K562 (cell line): ENCODE results near the gene ACTL9. TPM values are rescaled to one million over a fixed set of nuclear protein-coding genes. Genes with fewer than 3 reads are reported as not detected.

ENCODE experiments used
- ATAC-seq: fragments of 200-7000 bp; cut with Tn5 transposase; 3 replicates; pipeline ENCODE4 v1.9.1; 2020; ENCODE audit warnings: moderate library complexity
- BruUV-seq: library from RNA; stranded (reverse); fragments of 400-500 nt; replicated peaks from 2 replicates; lab custom pipeline; 2021; lab: Mats Ljungman, UMichigan
- CTCF ChIA-PET: fragments of 300-600 bp; formaldehyde crosslinking; extraction: SDS; loops from one replicate; lab custom pipeline; 2021; ENCODE audit warnings: low intra/inter-chr PET ratio; lab: Yijun Ruan, JAX
- POLR2A ChIA-PET: fragments of 300-600, 350-650 bp; sonication (Branson Sonifier 250); formaldehyde crosslinking; extraction: SDS; loops from one replicate; lab custom pipeline; 2021; ENCODE audit warnings: antibody characterized with exemption, inconsistent platforms; lab: Yijun Ruan, JAX
- DNase-seq, 4 experiments: peaks; one replicate each; pipeline versions ENCODE4 v3.0.0 to v3.0.0-alpha.2; 2011 to 2018; ENCODE audit warnings: low spot score in 3 of 4, mixed read lengths in 3 of 4; ENCODE audit errors: extremely low read depth in 1 of 4
- FAIRE-seq: peaks from 2 replicates; lab custom pipeline; 2011; peaks lifted over from hg19 to GRCh38; lab: Jason Lieb, UNC
- H2AFZ ChIP-seq: 2 replicates; pipeline ENCODE4 v1.6.0; 2011; ENCODE audit warnings: low read depth, low read length, control low read depth, inconsistent platforms
- H3K27ac ChIP-seq: fragments of 200-600 bp; 3 replicates; pipeline ENCODE4 v1.8.0; 2011; ENCODE audit warnings: low read depth, mild to moderate bottlenecking, control low read depth, inconsistent platforms, low read length, moderate library complexity, mixed read lengths; ENCODE audit errors: extremely low read depth
- H3K27me3 ChIP-seq, 2 experiments: fragments of 300-600 bp in 1 of 2; 2 replicates in 1 of 2; 3 replicates in 1 of 2; pipeline versions ENCODE4 v1.6.0 to v1.8.0; 2011; ENCODE audit warnings: inconsistent platforms in 2 of 2, low read length in 2 of 2, mild to moderate bottlenecking in 1 of 2, mixed read lengths in 1 of 2, moderate library complexity in 1 of 2; ENCODE audit not compliant: control insufficient read depth in 2 of 2, insufficient read depth in 2 of 2
- H3K36me3 ChIP-seq: fragments of 300-600 bp; 3 replicates; pipeline ENCODE4 v1.8.0; 2011; ENCODE audit warnings: mild to moderate bottlenecking, low read length, inconsistent platforms; ENCODE audit not compliant: control insufficient read depth, insufficient read depth
- H3K4me1 ChIP-seq, 2 experiments: fragments of 200-600 bp in 1 of 2; replicated peaks in 1 of 2; 2 replicates in 1 of 2; 3 replicates in 1 of 2; pipeline versions ENCODE4 v1.5.1 to v1.8.0; 2011; ENCODE audit warnings: inconsistent platforms in 2 of 2, low read length in 2 of 2, mild to moderate bottlenecking in 1 of 2, mixed read lengths in 1 of 2, moderate library complexity in 1 of 2; ENCODE audit not compliant: control insufficient read depth in 2 of 2, insufficient read depth in 2 of 2
- H3K4me2 ChIP-seq: 2 replicates; pipeline ENCODE4 v1.6.1; 2011; ENCODE audit warnings: low read length, control low read depth, inconsistent platforms, mixed read lengths; ENCODE audit not compliant: insufficient read depth
- H3K4me3 ChIP-seq: fragments of 200-600 bp; sonication (generic), shearing (Covaris generic); 2 replicates; pipeline ENCODE4 v1.5.1; 2016; ENCODE audit warnings: control low read depth, inconsistent platforms
- H3K79me2 ChIP-seq: fragments of 200-600 bp; 3 replicates; pipeline ENCODE4 v1.8.0; 2011; ENCODE audit warnings: low read length, inconsistent platforms; ENCODE audit not compliant: control insufficient read depth, insufficient read depth
- H3K9ac ChIP-seq, 2 experiments: 2 replicates each; pipeline versions ENCODE4 v1.6.0 to v1.6.1; 2011; ENCODE audit warnings: low read depth in 2 of 2, low read length in 2 of 2, control low read depth in 1 of 2, inconsistent platforms in 1 of 2, mild to moderate bottlenecking in 1 of 2, mixed read lengths in 1 of 2; ENCODE audit not compliant: insufficient read depth in 1 of 2
- H3K9me1 ChIP-seq: one replicate; pipeline ENCODE4 v1.6.0; 2011; ENCODE audit warnings: inconsistent platforms, mild to moderate bottlenecking, low read length, moderate library complexity; ENCODE audit not compliant: control insufficient read depth, insufficient read depth
- H3K9me3 ChIP-seq: replicated peaks from 2 replicates; pipeline ENCODE4 v1.5.1; 2011; ENCODE audit warnings: low read depth, low read length, inconsistent platforms; ENCODE audit not compliant: control insufficient read depth, insufficient read depth
- H4K20me1 ChIP-seq: replicated peaks from 2 replicates; pipeline ENCODE4 v1.6.1; 2011; ENCODE audit warnings: low read length, inconsistent platforms, mixed read lengths; ENCODE audit not compliant: control insufficient read depth, insufficient read depth
- ETV5 ChIP-seq: sonication (generic); formaldehyde crosslinking; IDR thresholded peaks from 2 replicates; pipeline ENCODE4 v1.4.0; 2020; ENCODE audit warnings: low read depth, mild to moderate bottlenecking, missing genetic modification reagents
- HNRNPK ChIP-seq: fragments of 200-400 bp; formaldehyde crosslinking; IDR thresholded peaks from one replicate; pipeline ENCODE4 v1.6.1; 2018; ENCODE audit warnings: mild to moderate bottlenecking, low read depth, low read length; ENCODE audit not compliant: poor library complexity, severe bottlenecking
- HNRNPL ChIP-seq: fragments of 200-400 bp; formaldehyde crosslinking; IDR thresholded peaks from 2 replicates; pipeline ENCODE4 v1.6.1; 2017; ENCODE audit warnings: low read depth, mild to moderate bottlenecking, low read length
- ZNF24 ChIP-seq: fragments of 450-650 bp; IDR thresholded peaks from 2 replicates; pipeline ENCODE4 v1.6.1; 2016
- WGBS: fragments of 100-300 bp; shearing (Covaris generic); methylation state at CpG from one replicate; pipeline ENCODE4 v1.1.6; 2016; ENCODE audit warnings: low coverage, mixed read lengths; ENCODE audit not compliant: insufficient coverage; ENCODE audit errors: missing lambda C conversion rate; 5-methylcytosine and 5-hydroxymethylcytosine counted together
- in situ Hi-C: fragments of 300-500 bp; cut with MboI; formaldehyde crosslinking; loops from 4 replicates; pipeline ENCODE4 v1.15.0; 2018; ENCODE audit warnings: inconsistent platforms, mixed read lengths
- intact Hi-C: fragments of 100-400 bp; cut with micrococcal nuclease; formaldehyde crosslinking; loops from 2 replicates; pipeline ENCODE4 v1.14.2; 2022
- polyA plus RNA-seq, 8 experiments: library from polyadenylated mRNA; depleted of rRNA in 4 of 8; stranded (reverse) in 5 of 8; unstranded in 3 of 8; fragments of >200 nt; fragmentation: Nextera tagmentation in 2 of 8; fragmentation: Illumina TruSeq in 1 of 8; extraction: Ambion mirVana in 2 of 8; extraction: Trizol in 1 of 8; gene quantifications; 2 replicates each; pipeline versions ENCODE4 v1.2.1 to v1.2.3, GENCODE V29; 2011 to 2014; ENCODE audit warnings: inconsistent platforms in 1 of 8, missing spikeins in 1 of 8
- total RNA-seq, 7 experiments: library from RNA; depleted of rRNA in 6 of 7; stranded (reverse); fragments of >200 nt in 6 of 7; fragmentation: Illumina TruSeq in 2 of 7; extraction: Trizol in 2 of 7; gene quantifications; 2 replicates each; pipeline versions ENCODE4 v1.2.1 to v1.2.3, GENCODE V29; 2011 to 2021; ENCODE audit warnings: low replicate concordance in 1 of 7

ACTL9 gene
- total and polyA plus RNA-seq, 9 of the 15 experiments (the other 6 are each of a cell fraction or from before 2014, with no cell fraction given) = not detected

GRCh38 chr19:8695501-8695900 lies 3.1 kb downstream of the ACTL9 start:
- Histone ChIP-seq H3K4me2 (no peak overlapping the region), H3K9ac (no peak overlapping the region), H3K27ac (no peak overlapping the region), H3K79me2 (no peaks in the 10 kb centered on the region), H2AFZ (no peak overlapping the region)
- ChIA-PET POLR2A (interaction anchor here (0.6 kb wide), 1 partner anchor 135 kb away, joined by 3 read pairs; no protein-coding TSS in a partner anchor), CTCF (interaction anchor here (1.4 to 4.2 kb wide), 2 partner anchors 41 to 116 kb away, joined by 3 to 50 read pairs; no protein-coding TSS in a partner anchor)
- DNase-seq = no peak
- no peak for TF ChIP-seq HNRNPL
- TF ChIP-seq HNRNPK = no peak
- no peak for TF ChIP-seq ETV5 (CRISPR knock-in tag)
- 0 out of 2 replicates have a peak, but pooled peaks have one; percentile 2 for TF ChIP-seq ZNF24
- TF ChIP-seq, all 486 proteins: peak for 1
- WGBS = 0% methylated on average over 5 of the region's 6 CpGs
- no peaks in the 10 kb centered on the region for H3K9me1 ChIP-seq
- H4K20me1 ChIP-seq = no peaks in the 10 kb centered on the region
- no peak for ATAC-seq
- BruUV-seq = no TSS peak
- peaks cover 0 to 6% of the 10 kb centered on the region in 2 experiments; a peak in 1 of 5 replicates for H3K27me3 ChIP-seq
- peaks cover 0 to 14% of the 10 kb centered on the region in 2 experiments; a peak in 2 of 5 replicates for H3K4me1 ChIP-seq
- no peak overlapping the region for H3K4me3 ChIP-seq
- no peaks in the 10 kb centered on the region for H3K36me3 ChIP-seq
- no peak for FAIRE-seq
- in situ Hi-C loops = loop anchor here (10.0 kb wide), 1 partner anchor 81 kb away; the partner anchor contains the start of gene ADAMTS10
- intact Hi-C loops = loop anchor here (10.0 kb wide), 1 partner anchor 81 kb away; the partner anchor contains the start of gene ADAMTS10
- H3K9me3 ChIP-seq = no peaks in the 10 kb centered on the region
